ENCODE measurements around the gene AFF4.
A peak's percentile ranks its signal among the peaks of the same experiment; 100 is the strongest.

The AFF4 gene

GRCh38 chr5:132853790-132854189 is 109.6 kb downstream of the AFF4 start:
- no peak for DNase-seq

- DNase-seq: no peak
Observed at GRCh38 chr5:132853323-132853722, 110.1 kb downstream of the AFF4 start.

GRCh38 chr5:132850066-132850465 is 113.4 kb downstream of the AFF4 start:
- DNase-seq: no peak

DNA sequence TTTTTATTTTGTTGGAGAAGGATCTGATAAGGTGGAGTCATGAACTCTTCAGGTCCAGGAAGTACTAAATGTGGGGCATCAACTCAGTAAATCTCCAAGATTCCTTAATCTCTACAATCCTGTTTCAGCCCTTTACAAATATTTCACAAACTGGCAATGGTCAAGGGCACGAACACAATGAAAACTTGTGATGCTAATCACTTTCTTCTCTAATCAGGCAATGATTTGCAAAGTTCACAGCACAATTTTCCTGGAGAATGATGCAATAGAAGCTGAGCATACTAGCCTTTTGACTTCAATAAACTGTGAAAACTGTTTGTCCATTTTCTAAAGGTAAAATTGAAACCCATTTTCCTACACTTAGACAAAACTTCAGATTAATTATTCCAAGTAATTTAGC is 114.1 kb downstream of the AFF4 start:
- DNase-seq: no peak

DNA sequence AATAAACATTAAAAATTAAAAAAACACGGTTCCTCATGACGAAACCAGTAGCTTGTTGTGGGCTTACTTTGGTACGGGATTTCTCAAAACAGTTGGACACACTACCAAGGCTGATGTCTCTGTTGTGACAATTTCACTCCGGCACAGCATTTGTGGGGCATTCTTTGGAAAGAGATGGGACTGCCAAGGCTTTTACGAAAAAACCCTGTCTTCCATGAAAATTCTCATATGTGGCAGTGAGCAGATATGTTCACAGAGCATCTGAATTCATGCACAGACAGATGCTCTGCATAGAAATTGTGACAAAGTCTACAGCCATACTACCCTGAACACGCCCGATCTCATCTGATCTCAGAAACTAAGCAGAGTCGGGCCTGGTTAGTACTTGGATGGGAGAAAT is 115.2 kb downstream of the AFF4 start:
- no peak for DNase-seq

DNA sequence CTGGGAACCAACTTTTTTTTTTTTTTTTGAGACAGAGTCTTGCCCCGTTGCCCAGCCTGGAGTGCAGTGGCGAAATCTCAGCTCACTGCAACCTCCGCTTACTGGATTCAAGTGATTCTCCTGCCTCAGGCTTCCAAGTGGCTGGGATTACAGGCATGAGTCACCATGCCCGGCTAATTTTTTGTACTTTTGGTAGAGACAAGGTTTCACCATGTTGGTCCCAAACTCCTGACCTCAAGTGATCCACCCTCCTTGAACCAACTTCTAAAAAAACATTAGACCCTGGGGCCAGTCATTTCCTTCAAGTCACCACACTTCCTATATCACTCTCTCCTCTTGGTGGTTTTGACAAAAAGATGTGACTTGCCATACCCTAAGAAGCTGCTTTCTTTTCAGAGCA is 122.1 kb downstream of the AFF4 start:
- DNase-seq: no peak

DNA sequence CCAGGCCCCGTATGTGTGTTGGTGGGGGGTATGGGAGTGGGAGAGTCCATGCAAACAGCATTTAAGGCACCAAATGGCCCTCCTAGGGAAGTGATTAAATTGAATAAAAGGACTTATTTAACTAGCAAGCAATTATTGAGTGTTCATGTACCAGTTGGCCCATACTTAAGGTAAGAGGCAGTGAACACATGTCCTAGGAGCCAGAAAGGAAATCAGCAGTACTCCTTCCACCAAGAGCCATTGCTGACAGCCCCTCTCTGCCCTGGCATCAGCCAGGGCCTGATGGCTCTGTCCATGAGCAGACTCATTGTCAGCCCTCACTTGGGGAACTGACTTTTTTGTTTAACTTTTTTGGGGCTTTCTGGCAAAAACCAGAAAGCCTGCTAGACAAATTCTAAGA is 122.5 kb downstream of the AFF4 start:
- DNase-seq: no peak

- no peak for DNase-seq
Observed at GRCh38 chr5:132840313-132840712, 123.1 kb downstream of the AFF4 start.

DNA sequence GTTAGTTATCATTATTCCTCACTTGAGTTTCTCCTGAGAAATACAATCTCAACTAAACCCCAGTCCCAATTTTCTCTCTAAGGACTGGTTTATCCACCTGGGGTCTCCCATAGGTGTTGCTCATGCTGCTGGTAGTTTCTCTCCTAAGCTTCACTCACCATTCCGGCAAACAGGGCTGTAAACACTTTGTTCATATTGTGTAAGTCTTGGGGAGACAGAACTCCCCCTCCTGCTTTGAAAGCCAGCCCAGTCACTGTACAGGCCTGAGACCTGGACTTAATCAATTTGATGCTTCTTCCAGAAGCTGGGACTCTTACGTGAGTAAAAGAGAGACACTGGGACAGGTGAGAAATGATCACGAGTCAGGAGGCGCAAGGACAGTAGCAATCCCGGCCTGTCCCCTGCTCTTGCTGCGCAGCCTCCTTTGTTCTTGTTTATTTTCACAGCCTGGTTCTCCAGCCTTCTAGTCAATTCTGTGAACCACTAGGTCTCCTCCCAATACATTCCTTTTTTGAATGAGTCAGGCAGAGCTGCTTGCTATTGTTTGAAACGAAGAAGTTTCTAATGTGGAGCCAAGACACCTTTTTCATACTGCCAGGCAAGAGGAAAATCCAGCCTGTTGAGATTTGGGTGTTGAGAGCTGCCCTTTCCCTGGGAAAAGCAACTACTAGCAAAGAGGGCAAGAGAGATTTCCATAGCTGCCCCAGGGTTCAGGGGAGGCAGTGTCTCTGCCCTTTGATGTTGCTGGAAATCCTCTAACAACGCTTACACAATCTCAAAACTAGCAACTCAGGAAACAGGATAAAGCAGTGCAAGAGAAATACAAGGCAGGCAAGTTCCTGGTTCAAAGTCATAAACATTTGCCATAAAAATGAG is 123.8 kb downstream of the AFF4 start:
- no peak for DNase-seq

DNA sequence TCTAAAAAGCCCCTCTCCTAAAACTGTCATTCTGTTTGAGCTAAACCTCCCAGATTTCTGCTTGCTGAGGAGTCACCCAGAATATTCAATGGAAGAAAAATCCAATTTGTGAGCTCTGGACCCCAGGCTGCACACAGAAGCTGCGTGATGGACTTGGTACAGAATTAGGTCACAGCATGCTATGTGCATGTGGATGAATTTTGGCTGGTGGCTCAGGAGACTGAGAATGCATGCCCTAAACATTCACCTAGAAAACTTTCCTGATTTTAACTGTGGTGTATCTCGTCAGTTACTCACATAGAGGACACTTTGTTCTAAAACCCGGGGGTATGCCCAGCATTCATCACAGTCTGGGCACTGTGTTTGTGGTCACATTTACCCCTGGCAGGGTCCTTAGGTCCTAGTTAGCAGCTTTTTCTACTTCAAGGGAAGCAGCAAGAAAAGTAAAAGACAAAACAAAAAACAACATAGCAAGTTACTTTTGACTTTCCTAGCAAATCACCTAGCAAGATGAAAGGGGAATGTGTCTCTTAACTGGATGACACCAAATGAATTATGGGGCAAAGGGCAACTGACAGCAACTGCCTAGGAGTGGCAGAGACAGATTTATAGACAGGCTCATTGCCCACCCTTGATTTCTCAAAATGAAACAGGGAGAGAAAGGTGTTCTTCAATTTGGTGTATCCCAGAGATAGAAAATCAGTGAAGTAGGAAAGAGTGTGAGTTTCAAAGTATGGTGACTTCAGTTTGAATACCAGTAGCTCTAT is 124.7 kb downstream of the AFF4 start:
- DNase-seq: no peak

GRCh38 chr5:132837868-132838267 is 125.6 kb downstream of the AFF4 start:
- no peak for DNase-seq

GRCh38 chr5:132836852-132837251 is 126.6 kb downstream of the AFF4 start:
- DNase-seq: no peak

DNA sequence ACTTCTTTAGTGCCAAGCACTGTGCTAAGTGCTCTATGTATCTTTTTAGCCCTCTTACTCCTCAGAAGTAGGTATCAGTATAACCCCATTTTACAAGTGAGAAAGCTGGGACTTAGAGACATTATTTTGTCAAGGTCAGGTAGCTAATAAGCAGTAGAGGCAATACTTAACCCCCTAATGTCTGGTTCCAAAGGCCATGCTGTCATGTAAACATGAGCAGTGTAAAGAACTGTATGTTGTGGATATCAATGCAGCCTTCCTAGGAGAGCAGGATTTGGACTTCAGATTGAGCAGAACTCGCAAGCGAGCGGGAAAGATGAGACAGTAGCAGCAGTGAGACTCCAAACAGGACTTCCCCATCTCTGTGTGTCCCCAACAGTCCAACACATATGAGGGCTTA is 129.4 kb downstream of the AFF4 start:
- DNase-seq: no peak

- no peak for DNase-seq
Observed at GRCh38 chr5:132832612-132833011, 130.8 kb downstream of the AFF4 start.

GRCh38 chr5:132831095-132831860 is 132.2 kb downstream of the AFF4 start:
- DNase-seq: no peak

DNA sequence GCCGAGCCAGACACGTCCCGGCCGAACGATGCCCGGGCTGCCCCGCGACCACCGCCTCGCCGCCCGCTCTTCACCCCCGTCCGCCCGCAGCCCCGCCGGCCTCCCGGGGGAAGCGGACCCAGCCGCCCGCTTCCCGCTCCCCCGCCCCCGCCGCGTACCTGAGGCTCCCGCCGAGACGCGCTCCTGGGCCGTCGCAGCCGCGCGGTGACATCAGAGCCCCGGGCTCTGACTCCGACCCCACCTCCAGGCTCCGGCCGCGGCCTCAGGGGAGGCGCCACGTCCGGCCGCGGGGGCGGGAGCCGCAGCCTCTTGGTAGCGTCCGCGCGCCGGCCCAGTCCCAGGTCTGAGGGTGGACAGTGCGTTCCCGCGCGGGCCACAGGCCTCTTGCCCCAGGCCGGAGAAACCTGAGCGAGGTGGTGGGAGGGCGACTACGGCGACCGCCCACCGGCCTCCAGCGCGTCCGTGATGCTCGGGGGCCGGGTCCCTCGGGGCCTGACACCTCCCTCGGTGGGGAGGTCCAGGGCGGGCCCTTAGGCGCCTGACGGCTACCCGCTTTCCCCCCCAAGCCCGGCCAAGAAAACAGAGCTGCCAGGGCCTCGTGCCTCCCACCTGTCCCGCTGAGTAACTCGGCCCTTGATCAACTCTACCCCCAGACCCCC is 132.9 kb downstream of the AFF4 start, which contains the start of gene SHROOM1:
SHROOM1 (minus strand) TSS at position 212 of the 659 bp plus-strand sequence. CDS start 4,507 bp downstream, outside the sequence.
- peak; percentile 34 for DNase-seq

- DNase-seq: peak; percentile 74
Observed at GRCh38 chr5:132829742-132830435, 133.5 kb downstream of the AFF4 start.

DNA sequence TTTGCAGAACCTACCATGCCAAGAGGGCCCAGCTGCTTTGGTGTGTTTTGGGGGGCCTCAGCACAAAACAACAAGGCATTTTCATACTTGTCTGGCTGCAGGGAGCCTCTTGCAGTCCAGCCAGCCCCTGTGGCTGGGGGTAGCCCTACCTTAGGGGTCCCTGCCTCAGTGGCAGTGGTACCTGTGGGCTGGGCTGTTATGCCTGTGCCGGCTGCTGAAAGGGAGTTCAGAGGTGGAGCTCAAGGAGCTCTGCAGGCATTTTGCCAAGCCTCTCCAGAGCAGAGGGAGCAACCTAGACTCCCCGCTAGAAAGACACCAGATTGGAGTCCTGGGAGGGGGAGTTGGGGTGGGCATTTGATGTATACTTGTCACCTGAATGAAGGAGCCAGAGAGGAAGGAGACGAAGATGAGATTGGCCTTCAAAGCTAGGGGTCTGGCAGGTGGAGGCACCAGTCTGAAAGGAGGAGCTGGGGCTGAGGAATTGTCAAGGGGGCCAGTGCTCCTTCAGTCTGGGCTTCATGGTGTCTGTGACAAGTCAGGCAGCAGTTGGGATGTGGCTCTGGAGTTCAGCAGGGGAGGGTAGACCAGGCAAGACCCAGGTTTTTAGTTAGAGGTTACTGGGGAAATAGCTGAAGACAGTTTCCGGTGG is 134.5 kb downstream of the AFF4 start:
- DNase-seq: no peak

GRCh38 chr5:132827943-132828673 is 135.3 kb downstream of the AFF4 start:
- DNase-seq: no peak

DNA sequence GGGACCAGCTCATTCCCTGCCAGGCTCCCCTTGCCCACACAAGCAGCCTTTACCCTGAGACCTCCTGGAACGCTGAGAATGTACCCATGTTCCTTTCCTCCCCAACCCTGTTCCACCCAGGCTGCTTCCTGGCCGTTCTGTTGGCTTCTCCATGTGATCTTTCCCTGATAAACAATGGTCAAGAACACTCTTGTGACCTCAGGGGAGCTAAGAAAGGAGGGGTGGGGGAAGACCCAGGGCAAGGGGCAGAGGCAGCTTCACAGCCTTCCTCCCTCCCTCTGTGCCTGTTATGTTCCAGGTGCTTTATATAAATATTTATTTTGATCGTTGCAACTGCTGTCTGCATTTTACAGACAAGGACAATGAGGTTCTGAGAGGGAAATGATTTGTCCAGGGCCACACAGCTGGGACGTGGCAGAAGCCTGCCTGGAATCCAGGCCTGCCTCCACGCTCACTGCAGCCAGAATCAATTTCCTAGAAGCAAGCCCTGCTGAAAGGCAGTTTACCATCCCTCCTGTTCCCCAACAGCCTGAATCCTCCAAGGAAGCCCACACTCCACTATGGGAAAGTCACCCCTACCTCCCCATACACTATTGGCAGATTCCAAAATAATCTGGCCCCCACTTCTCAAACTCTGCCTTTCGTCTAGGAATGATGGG is 136.9 kb downstream of the AFF4 start:
- DNase-seq: no peak
